Endodermal cell (in vitro differentiated cells): Measurements from ENCODE around the gene NTSR2. TPM values are rescaled to one million over a fixed set of nuclear protein-coding genes. Genes with fewer than 3 reads are reported as not detected.

Experiments used
- DNase-seq: peaks from one replicate; pipeline ENCODE4 v3.0.0-alpha.2; 2017
- H3K27ac ChIP-seq: 2 replicates; pipeline ENCODE4 v1.5.1; 2013; ENCODE audit warnings: mild to moderate bottlenecking, low read depth, low read length, moderate library complexity
- H3K27me3 ChIP-seq: 2 replicates; pipeline ENCODE4 v1.6.1; 2013; ENCODE audit warnings: mild to moderate bottlenecking, low read length, moderate library complexity; ENCODE audit not compliant: insufficient read depth, control insufficient read depth, poor library complexity, severe bottlenecking
- H3K36me3 ChIP-seq: 2 replicates; pipeline ENCODE4 v1.7.0; 2013; ENCODE audit warnings: mild to moderate bottlenecking, low read length, moderate library complexity; ENCODE audit not compliant: control insufficient read depth, insufficient read depth
- H3K4me1 ChIP-seq: one replicate; pipeline ENCODE4 v1.7.0; 2013; ENCODE audit warnings: low read length; ENCODE audit not compliant: control insufficient read depth, insufficient read depth
- H3K4me3 ChIP-seq: 2 replicates; pipeline ENCODE4 v1.5.1; 2013; ENCODE audit warnings: mild to moderate bottlenecking, low read length, moderate library complexity
- H3K9ac ChIP-seq: 2 replicates; pipeline ENCODE4 v1.6.1; 2013; ENCODE audit warnings: mild to moderate bottlenecking, low read length, moderate library complexity; ENCODE audit not compliant: poor library complexity, severe bottlenecking; ENCODE audit errors: extremely low read depth
- H3K9me3 ChIP-seq: 2 replicates; pipeline ENCODE4 v1.6.1; 2013; ENCODE audit warnings: mild to moderate bottlenecking, low read length, moderate library complexity; ENCODE audit not compliant: control insufficient read depth
- H3K27ac Mint-ChIP-seq: 2 replicates; pipeline ENCODE4 v1.8.0; 2020; ENCODE audit warnings: mixed read lengths
- H3K27me3 Mint-ChIP-seq: 2 replicates; pipeline ENCODE4 v1.8.0; 2021; ENCODE audit warnings: mild to moderate bottlenecking, mixed read lengths; ENCODE audit not compliant: insufficient read depth
- H3K36me3 Mint-ChIP-seq: 2 replicates; pipeline ENCODE4 v1.8.0; 2020; ENCODE audit warnings: low read depth, mixed read lengths
- H3K4me1 Mint-ChIP-seq: 2 replicates; pipeline ENCODE4 v1.8.0; 2020; ENCODE audit warnings: mixed read lengths
- H3K4me3 Mint-ChIP-seq: 2 replicates; pipeline ENCODE4 v1.8.0; 2020; ENCODE audit warnings: mild to moderate bottlenecking, moderate library complexity, mixed read lengths
- H3K9me3 Mint-ChIP-seq: 2 replicates; pipeline ENCODE4 v1.8.0; 2020; ENCODE audit warnings: mild to moderate bottlenecking, mixed read lengths
- CTCF ChIP-seq: fragments of 200-600 bp; sonication (generic); conservative IDR thresholded peaks from 2 replicates; pipeline ENCODE4 v1.5.0; 2021; ENCODE audit warnings: antibody characterized with exemption, mild to moderate bottlenecking
- WGBS, 2 experiments: methylation state at CpG; one replicate each; pipeline versions ENCODE4 v1.1.5 to v1.1.7; 2013; ENCODE audit warnings: missing lambda C conversion rate in 2 of 2, mixed read lengths in 1 of 2; ENCODE audit not compliant: insufficient coverage in 1 of 2, insufficient read length in 1 of 2; 5-methylcytosine and 5-hydroxymethylcytosine counted together
- total RNA-seq, 2 donors: library from RNA; stranded (reverse); fragmentation: NEBNext Ultra II Directional in 1 of 2; extraction: Animal tissue kit (Norgen Biotek cat#: 25700) in 1 of 2; gene quantifications; 2 replicates in 1 of 2; 3 replicates in 1 of 2; pipeline ENCODE4 v1.2.1, GENCODE V29; 2021

The NTSR2 gene
- total RNA-seq, 2 donors from 2014 or later = not detected

DNA sequence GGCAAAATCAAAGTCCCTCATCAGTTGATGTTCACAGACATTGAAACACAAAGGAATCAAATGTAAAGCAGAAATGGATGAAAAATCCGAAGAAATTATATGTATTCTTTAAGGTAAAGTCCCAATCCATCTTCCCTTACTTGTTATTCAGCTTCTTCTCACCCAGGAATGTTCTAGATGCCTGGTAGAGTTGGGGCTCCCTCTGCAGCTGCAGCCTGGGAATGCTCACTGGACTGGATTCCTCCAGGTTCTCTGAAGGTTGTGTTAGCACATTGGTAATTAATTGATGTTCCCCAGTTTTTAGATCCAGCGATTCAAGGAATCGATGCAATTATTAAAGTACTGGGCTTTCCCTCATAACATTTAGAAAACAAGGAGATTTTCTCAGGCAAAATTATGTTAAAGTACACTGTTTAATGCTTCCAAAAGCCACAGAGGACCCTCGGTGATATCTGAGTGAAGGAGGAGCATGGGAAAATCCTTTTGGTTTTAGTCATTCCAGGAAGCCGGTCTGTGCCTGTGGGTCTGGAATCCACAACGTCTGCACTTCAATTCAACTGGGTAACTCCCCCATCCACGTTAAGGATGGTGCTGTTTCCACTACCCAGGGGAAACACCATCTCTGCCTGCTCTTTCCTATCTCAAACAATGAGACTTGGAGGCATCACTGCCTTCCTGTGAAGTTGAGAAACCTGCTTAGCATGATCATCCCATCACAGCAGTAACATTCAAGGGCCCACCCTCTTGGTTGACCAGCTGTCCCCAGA, 22.0 kb downstream of the NTSR2 start:
- Histone ChIP-seq H3K4me1 (no peaks in the 10 kb centered on the region), H3K9ac (no peak overlapping the region), H3K27me3 (no peaks in the 10 kb centered on the region), H3K27ac (no peak overlapping the region), H3K4me3 (no peak overlapping the region), H3K36me3 (peaks cover 18% of the 10 kb centered on the region), H3K9me3 (no peaks in the 10 kb centered on the region)
- H3K27me3 Mint-ChIP-seq = no peaks in the 10 kb centered on the region
- H3K36me3 Mint-ChIP-seq = peaks cover 16% of the 10 kb centered on the region
- peak; percentile 63 for TF ChIP-seq CTCF
- H3K4me3 Mint-ChIP-seq = no peak overlapping the region
- H3K9me3 Mint-ChIP-seq = no peaks in the 10 kb centered on the region
- no peaks in the 10 kb centered on the region for H3K4me1 Mint-ChIP-seq
- WGBS, 2 experiments = 80 to 82% methylated on average over 6 to 7 of the region's 7 CpGs
- H3K27ac Mint-ChIP-seq = no peak overlapping the region
- DNase-seq = peak; percentile 67

- WGBS, 2 experiments = 94% methylated on average over 3 of the region's 3 CpGs
- Histone ChIP-seq H3K36me3 (peaks cover 33% of the 10 kb centered on the region), H3K9me3 (no peaks in the 10 kb centered on the region), H3K27me3 (no peaks in the 10 kb centered on the region), H3K4me3 (no peak overlapping the region), H3K9ac (no peak overlapping the region), H3K4me1 (no peaks in the 10 kb centered on the region), H3K27ac (no peak overlapping the region)
- no peak overlapping the region for H3K4me3 Mint-ChIP-seq
- H3K36me3 Mint-ChIP-seq = peaks cover 28% of the 10 kb centered on the region
- no peaks in the 10 kb centered on the region for H3K4me1 Mint-ChIP-seq
- H3K27ac Mint-ChIP-seq = no peak overlapping the region
- no peak for DNase-seq
- no peaks in the 10 kb centered on the region for H3K27me3 Mint-ChIP-seq
- H3K9me3 Mint-ChIP-seq = no peaks in the 10 kb centered on the region
- TF ChIP-seq CTCF = no peak
Measured at GRCh38 chr2:11646530-11646929, 23.5 kb downstream of the NTSR2 start.

- peaks cover 47% of the 10 kb centered on the region for H3K36me3 Mint-ChIP-seq
- H3K36me3 ChIP-seq = peaks cover 54% of the 10 kb centered on the region
- no peak overlapping the region for H3K9ac ChIP-seq
- no peak overlapping the region for H3K4me3 Mint-ChIP-seq
- H3K27ac Mint-ChIP-seq = no peak overlapping the region
- no peaks in the 10 kb centered on the region for H3K27me3 Mint-ChIP-seq
- WGBS, 2 experiments = 100% methylated on average over 1 of the region's 3 CpGs; no CpG with 5 or more reads in 1 of the 2 experiments
- H3K4me3 ChIP-seq = no peak overlapping the region
- H3K27ac ChIP-seq = no peak overlapping the region
- H3K4me1 ChIP-seq = no peaks in the 10 kb centered on the region
- H3K9me3 Mint-ChIP-seq = no peaks in the 10 kb centered on the region
- no peaks in the 10 kb centered on the region for H3K27me3 ChIP-seq
- no peak for TF ChIP-seq CTCF
- H3K9me3 ChIP-seq = no peaks in the 10 kb centered on the region
- H3K4me1 Mint-ChIP-seq = no peaks in the 10 kb centered on the region
- DNase-seq = no peak
Measured at GRCh38 chr2:11644293-11644692, 25.7 kb downstream of the NTSR2 start.
